HG03354 (cell line): Measurements from ENCODE around the gene GRIN2C.

ENCODE experiments used
- ATAC-seq: cut with Tn5 transposase; IDR thresholded peaks from one replicate; pipeline ENCODE4 v1.9.1; 2021; ENCODE audit warnings: mild to moderate bottlenecking; ENCODE audit not compliant: unreplicated experiment, poor library complexity, severe bottlenecking

The GRIN2C gene

GRCh38 chr17:74830861-74831260, 28.8 kb downstream of the GRIN2C start:
- ATAC-seq: no peak

GRCh38 chr17:74827800-74828199, 31.9 kb downstream of the GRIN2C start:
- ATAC-seq: no peak

GRCh38 chr17:74825952-74826719, 33.5 kb downstream of the GRIN2C start:
- ATAC-seq: no peak

GRCh38 chr17:74824961-74825627, 34.6 kb downstream of the GRIN2C start:
- no peak for ATAC-seq

- no peak for ATAC-seq
Measured at GRCh38 chr17:74822939-74823367, 36.7 kb downstream of the GRIN2C start.

- ATAC-seq: no peak
Measured at GRCh38 chr17:74822335-74822938, 37.2 kb downstream of the GRIN2C start.

- no peak for ATAC-seq
Measured at GRCh38 chr17:74821655-74822334, 37.9 kb downstream of the GRIN2C start.

GRCh38 chr17:74819801-74820436, 39.8 kb downstream of the GRIN2C start:
- no peak for ATAC-seq

GRCh38 chr17:74818291-74818938, 41.3 kb downstream of the GRIN2C start:
- no peak for ATAC-seq

GRCh38 chr17:74816905-74817620, 42.6 kb downstream of the GRIN2C start:
- no peak for ATAC-seq

- no peak for ATAC-seq
Measured at GRCh38 chr17:74815550-74816370, 43.9 kb downstream of the GRIN2C start.

- ATAC-seq: no peak
Measured at GRCh38 chr17:74815067-74815466, 44.6 kb downstream of the GRIN2C start.

- ATAC-seq: no peak
Measured at GRCh38 chr17:74814453-74814852, 45.2 kb downstream of the GRIN2C start.

GRCh38 chr17:74812109-74813009, 47.3 kb downstream of the GRIN2C start:
- ATAC-seq: no peak

- no peak for ATAC-seq
Measured at GRCh38 chr17:74810699-74811485, 48.8 kb downstream of the GRIN2C start.

- no peak for ATAC-seq
Measured at GRCh38 chr17:74808714-74809430, 50.8 kb downstream of the GRIN2C start.
